Stimulated activated naive CD8-positive, alpha-beta T cell treated with anti-CD3 and anti-CD28 coated beads, Interleukin-15, amount 100 ng/mL, for 72 hours (primary cell): ENCODE measurements around the gene IKZF3.
A peak's percentile ranks its signal among the peaks of the same experiment; 100 is the strongest.

Experiments used
- ATAC-seq: fragments of 150-1000 bp; cut with Tn5 transposase; 2 replicates; pipeline ENCODE4 v1.10.0; 2021; ENCODE audit warnings: mild to moderate bottlenecking, moderate library complexity
- DNase-seq, 2 donors: peaks; one replicate each; pipeline ENCODE4 v3.0.0; 2021 to 2022
- H3K27ac Mint-ChIP-seq, 2 donors: one replicate each; pipeline ENCODE4 v1.8.0; 2022; ENCODE audit warnings: mild to moderate bottlenecking in 2 of 2, mixed read lengths in 2 of 2, moderate library complexity in 2 of 2
- H3K27me3 Mint-ChIP-seq: one replicate; pipeline ENCODE4 v1.8.0; 2022; ENCODE audit warnings: mixed read lengths
- H3K4me1 Mint-ChIP-seq: one replicate; pipeline ENCODE4 v1.8.0; 2022; ENCODE audit warnings: mild to moderate bottlenecking, mixed read lengths
- H3K4me3 Mint-ChIP-seq, 2 donors: one replicate each; pipeline ENCODE4 v1.8.0; 2022; ENCODE audit warnings: mild to moderate bottlenecking in 2 of 2, mixed read lengths in 2 of 2, moderate library complexity in 1 of 2
- H3K9me3 Mint-ChIP-seq, 2 donors: one replicate each; pipeline ENCODE4 v1.8.0; 2022; ENCODE audit warnings: mixed read lengths in 2 of 2

The IKZF3 gene

DNA sequence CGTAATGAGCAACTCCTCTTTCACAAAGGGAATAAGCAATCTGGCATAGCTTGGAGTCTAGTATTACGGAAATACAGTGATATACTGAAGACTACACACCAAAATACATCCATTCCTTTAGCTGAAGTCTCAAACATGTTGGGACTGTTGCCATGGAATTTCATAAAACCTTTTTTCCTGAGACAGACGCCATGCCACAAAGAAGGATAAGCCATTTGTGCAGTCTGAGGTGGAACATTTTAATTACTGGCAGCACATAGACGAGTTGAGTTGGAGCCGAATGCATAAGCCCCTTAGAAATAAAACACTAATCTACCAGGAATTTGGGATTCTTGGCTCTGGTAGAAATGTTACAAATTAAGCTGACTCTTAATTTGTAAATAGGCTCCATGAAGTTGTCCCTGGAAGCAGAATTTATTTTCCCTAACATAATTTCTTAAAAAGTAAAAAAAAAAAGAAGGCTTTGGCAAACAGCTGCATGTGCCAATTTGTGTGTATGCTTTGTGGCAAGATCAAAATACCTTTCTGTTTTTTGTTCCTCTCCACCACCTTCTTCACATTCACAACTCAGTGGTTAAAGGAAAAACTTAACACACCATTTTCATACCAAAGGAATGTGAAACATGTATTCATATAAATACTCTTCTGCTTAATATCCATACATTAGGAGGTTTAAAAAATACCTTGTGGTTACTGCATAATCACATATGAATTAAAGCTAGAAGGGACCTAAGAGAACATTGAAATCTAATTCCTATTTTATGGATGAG is 100.9 kb downstream of the IKZF3 start:
- Mint-ChIP-seq H3K4me1 (peaks cover 87% of the 10 kb centered on the region), H3K9me3 (no peaks in the 10 kb centered on the region), H3K27ac (no peak overlapping the region), H3K27me3 (no peaks in the 10 kb centered on the region), H3K4me3 (no peak overlapping the region)
- DNase-seq = no peak
- no peak for ATAC-seq

DNA sequence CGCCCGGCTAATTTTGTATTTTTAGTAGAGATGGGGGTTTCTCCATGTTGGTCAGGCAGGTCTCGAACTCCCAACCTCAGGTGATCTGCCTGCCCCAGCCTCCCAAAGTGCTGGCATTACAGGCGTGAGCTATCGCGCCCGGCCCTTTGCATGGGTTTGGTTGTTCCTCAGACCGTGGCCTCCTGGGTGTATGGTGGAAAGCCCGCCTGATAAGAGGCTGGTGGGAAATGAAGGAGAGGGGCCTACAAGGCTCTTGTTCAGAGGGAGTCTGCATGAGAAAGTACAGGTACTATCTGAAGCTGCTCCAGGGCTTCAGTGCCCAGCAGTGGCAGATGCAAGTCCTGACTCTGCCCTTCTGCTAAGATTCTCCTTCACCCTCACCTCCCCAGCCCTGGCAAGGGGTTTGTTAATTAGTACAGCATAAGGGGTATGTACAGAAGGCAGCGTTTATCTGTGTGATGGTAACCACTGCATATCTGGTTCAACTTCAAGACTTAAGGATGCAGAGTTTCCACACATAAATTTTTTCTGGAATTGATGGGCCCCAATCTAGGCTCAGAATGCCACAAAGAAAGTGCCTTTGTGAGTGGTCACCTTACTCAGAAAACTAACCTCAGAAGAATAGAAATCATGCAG is 102.1 kb downstream of the IKZF3 start:
- no peaks in the 10 kb centered on the region for H3K27me3 Mint-ChIP-seq
- no peak overlapping the region for H3K27ac Mint-ChIP-seq
- H3K4me1 Mint-ChIP-seq = peaks cover 87% of the 10 kb centered on the region
- no peak for DNase-seq
- ATAC-seq = peak; percentile 13
- no peaks in the 10 kb centered on the region for H3K9me3 Mint-ChIP-seq
- peak overlapping the region in 1 of 2 donors; percentile 25 for H3K4me3 Mint-ChIP-seq

DNA sequence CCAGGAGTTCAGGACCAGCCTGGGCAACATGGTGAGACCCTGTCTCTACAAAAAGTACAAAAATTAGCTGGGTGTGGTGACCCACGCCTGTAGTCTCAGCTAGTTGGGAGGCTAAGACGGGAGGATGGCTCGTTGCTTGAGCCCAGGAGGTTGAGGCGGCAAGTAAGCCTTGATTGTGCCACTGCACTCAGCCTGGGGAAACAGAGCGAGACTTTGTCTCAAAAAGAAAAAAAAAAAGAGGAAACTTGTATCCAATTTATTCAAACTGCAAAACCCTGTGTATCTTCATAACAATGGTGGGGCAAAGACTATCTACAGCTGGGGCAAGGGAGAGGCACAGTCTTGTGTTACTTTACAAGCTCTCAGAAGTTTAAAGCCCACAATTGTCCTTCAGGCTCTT is 104.9 kb downstream of the IKZF3 start:
- no peak for ATAC-seq
- Mint-ChIP-seq H3K27me3 (no peaks in the 10 kb centered on the region), H3K4me1 (peaks cover 84% of the 10 kb centered on the region), H3K9me3 (no peaks in the 10 kb centered on the region), H3K27ac (no peak overlapping the region), H3K4me3 (no peak overlapping the region)
- no peak for DNase-seq

DNA sequence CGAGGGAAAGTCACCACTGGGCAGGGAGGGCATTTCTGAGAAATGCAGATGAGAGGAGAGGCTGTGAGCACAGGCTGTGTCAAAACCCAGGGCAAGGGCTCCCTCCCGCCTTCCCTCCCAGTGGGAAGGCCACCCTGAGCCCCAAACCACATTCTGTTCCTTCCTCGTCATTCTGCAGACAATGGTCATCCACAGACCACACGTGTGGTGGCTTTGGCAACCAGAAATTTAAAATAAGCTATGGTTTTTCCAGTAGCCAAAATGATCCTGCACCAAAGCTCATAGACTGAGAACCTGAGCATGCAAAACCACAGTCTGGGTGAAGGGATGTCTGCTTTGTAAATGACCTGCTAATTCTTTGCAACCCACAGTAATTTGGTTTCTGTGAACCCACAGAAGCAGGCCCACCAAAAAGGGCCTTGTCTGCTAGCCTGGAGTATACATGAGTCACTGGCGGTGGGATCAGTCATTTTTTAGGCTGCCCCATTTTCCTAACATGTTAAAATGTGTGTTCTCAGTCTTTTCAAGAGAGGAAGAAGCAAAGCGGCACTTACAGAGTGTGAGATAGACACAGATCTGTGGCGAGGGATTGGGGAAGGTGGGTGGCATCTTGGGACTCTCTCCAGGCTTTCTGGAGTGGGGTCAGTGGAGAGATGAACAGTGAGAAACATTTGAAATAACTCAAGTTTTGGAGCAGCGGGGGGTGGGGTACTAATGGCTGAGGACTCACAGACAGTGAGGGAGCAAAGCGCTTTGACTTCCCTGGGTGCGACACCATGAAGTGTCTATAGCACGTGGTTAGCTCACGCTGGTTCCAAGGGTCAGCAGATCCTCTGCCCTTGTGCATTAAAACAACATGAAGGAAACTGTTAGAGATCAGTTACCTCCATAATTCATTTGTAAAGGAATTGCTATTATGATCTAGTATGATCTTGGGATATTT is 105.9 kb downstream of the IKZF3 start:
- peaks cover 88% of the 10 kb centered on the region for H3K4me1 Mint-ChIP-seq
- peak overlapping the region; percentile 71 to 80 for H3K4me3 Mint-ChIP-seq
- H3K27me3 Mint-ChIP-seq = no peaks in the 10 kb centered on the region
- peak; percentile 62 to 83 for DNase-seq
- ATAC-seq = peak; percentile 54
- peak overlapping the region; percentile 77 to 98 for H3K27ac Mint-ChIP-seq
- no peaks in the 10 kb centered on the region for H3K9me3 Mint-ChIP-seq

DNA sequence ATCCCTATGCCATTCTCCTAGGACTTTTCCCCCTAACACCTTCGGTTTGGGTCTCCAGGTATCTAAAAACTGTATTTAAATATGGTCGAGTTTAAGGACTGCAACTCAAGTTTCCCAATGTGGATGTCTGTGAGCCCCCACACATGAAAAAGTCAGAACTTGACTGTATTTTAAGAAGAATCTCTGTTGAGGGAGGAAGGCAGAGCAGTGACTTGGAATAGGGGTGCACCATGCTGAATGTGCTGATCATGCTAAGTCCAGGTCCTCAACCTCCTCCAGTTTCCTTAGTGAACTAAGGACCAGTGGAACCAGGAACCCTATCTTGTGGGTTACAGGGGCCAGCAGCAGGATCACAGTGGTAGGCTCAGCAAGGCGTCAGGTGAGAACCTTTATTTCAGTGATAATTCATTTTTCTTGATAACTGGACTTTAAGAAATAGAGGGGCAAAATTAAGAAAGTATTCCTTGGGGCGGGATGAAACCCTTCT is 106.9 kb downstream of the IKZF3 start:
- no peaks in the 10 kb centered on the region for H3K27me3 Mint-ChIP-seq
- peaks cover 88% of the 10 kb centered on the region for H3K4me1 Mint-ChIP-seq
- no peak overlapping the region for H3K27ac Mint-ChIP-seq
- ATAC-seq (no peak), DNase-seq (no peak)
- no peaks in the 10 kb centered on the region for H3K9me3 Mint-ChIP-seq
- H3K4me3 Mint-ChIP-seq = peak overlapping the region; percentile 71 to 80

DNA sequence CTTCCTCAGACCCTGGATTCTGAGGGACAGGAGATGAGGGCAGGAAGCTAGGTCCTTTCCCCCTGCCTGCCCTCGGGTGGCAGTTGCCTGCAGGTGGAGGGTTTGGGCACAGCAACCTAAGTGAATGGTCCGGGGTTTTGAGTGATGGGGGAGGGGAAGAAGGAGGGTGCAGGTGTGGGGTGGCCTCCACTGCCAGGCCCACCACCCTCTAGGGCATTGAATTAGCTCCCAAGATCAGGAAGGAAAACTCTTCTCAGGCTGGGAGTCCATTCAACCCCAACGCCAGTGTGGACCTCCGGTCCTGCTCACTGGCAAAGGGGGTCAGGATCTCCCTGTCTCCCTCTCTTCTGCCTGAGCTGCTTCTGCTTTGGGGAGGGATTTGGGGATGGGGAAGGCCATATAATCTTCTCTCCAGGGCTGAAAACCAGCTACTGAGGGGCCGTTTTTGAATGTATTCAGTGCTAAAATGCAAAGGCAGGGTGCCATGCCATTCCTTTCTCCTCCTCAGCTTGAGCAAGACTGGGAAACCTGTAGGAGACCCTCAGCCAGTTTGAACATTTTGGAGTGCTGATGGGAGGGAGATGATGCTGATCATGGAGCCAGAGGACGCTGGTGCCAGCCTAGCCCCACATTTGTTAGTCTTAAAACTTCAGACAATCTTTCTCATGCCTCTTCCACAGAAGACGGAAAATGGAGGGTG is 107.6 kb downstream of the IKZF3 start:
- Mint-ChIP-seq H3K4me3 (peak overlapping the region; percentile 74 to 93), H3K4me1 (peaks cover 88% of the 10 kb centered on the region), H3K27ac (peak overlapping the region in 1 of 2 donors; percentile 72), H3K9me3 (no peaks in the 10 kb centered on the region), H3K27me3 (no peaks in the 10 kb centered on the region)
- ATAC-seq (no peak), DNase-seq (no peak)

DNA sequence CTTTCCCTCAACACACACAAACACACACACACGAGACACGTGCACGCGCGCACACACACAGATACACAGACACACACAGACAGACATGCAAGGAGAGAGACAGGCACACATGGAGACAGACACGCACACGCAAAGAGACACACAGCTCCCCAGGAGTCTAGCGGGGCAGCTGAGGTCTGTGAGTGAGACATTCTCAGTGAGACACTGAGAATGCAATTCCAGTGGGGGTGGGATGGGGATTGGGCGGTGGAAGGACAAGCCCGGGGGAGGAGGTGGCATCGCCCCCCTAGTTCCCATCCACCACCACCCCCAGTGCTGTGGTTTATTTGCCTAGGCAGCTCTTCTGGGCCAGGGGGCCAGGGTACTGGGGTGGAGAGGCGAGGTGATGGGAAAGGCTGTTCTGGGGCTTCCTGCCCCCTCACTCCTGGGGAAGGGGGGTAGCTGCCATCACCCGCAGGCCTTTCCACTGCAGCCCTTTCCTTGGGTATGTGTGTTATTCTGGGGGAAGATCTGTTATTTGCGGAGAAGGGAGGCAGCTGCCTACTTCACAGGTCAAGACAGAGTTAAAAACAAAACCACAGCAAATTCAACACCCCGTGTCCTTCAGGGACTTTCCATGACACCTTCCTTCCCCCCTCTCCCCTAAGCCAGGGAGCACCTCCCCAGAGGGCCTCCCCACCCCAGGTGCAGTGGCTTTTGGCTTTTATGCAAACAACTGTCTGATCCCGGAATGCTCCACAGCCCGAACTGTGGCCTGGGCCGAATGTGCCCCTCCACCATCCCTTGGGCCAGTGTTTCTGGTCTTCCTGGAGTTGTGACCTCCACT is 108.3 kb downstream of the IKZF3 start:
- H3K9me3 Mint-ChIP-seq = no peaks in the 10 kb centered on the region
- peak overlapping the region; percentile 74 to 93 for H3K4me3 Mint-ChIP-seq
- H3K27ac Mint-ChIP-seq = peak overlapping the region; percentile 64 to 72
- ATAC-seq (no peak), DNase-seq (peak in 1 of 2 donors; percentile 54)
- peaks cover 88% of the 10 kb centered on the region for H3K4me1 Mint-ChIP-seq
- H3K27me3 Mint-ChIP-seq = no peaks in the 10 kb centered on the region

DNA sequence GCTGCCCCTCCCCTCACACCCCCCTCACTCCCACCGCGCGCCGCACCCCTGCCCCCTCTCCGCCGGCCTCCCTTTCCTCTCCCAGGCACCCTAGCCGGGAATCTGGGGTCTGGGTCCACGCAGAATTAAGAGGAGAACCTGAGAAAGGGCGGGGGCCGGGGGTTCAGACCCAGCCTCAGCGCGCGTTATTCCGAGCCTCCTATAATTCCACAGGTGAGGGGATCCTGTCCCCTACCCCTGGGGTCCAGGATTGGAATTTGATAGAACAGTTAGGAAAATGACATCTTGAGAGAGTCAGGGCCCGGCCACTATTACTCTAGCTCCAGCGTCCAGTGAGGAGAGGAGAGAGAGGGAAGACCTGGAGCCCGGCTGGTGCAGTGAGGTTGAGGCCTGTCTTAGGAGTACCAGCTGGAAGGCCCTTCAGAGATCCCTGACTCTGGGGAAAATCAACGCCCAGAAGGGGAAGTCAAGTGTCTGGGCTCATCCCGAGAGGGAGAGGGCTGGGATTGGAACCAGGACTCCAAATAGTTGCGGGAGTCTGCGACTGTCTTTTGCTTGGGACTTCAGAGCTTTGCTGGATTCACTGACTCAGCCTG is 109.1 kb downstream of the IKZF3 start:
- peaks cover 81% of the 10 kb centered on the region for H3K4me1 Mint-ChIP-seq
- H3K4me3 Mint-ChIP-seq = peak overlapping the region; percentile 74 to 93
- H3K27ac Mint-ChIP-seq = peak overlapping the region; percentile 64 to 72
- ATAC-seq = no peak
- H3K27me3 Mint-ChIP-seq = no peaks in the 10 kb centered on the region
- DNase-seq = peak in 1 of 2 donors; percentile 39
- H3K9me3 Mint-ChIP-seq = no peaks in the 10 kb centered on the region

DNA sequence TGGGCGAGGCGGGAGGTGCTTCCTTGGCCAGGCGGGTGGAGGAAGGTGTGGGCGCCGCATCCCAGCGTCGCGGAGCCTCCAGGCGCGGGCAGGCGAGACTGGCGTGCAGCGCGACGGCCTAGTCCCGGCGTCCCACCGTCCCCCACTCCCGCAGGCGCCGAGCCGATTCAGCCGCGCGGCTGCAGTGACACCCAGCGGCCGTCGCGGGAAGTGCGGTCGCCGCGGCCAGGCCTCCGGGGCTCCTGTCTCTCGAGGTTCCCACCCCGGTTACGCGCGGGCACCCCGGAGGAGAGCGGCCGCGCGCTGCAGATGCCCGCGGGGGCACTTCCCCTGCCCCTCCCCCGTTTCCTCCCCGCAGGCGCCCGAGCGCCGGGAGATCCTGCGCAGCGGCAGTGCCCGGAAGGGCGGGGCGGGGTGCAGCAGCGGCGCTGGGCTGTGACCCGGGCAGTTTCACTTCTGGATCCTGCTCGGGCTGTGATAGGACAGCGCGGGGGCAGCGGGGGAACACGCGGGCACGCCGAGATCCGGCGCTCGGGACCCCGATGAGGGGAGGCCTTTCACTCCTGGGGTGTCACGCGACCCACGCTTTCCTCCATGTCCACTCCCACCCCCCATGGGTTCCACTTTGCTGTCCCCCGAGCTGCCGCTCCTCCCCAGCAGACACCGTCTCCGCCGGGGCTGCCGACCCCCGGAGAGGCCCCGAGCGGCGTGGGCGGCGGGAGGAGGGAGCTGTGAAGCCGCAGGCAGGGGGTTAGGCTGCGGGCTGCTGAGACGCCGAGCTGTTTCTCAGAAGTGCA is 109.8 kb downstream of the IKZF3 start:
- no peaks in the 10 kb centered on the region for H3K9me3 Mint-ChIP-seq
- peaks cover 75% of the 10 kb centered on the region for H3K4me1 Mint-ChIP-seq
- H3K4me3 Mint-ChIP-seq = peak overlapping the region; percentile 74 to 93
- peak; percentile 86 for ATAC-seq
- peak overlapping the region; percentile 72 to 98 for H3K27ac Mint-ChIP-seq
- no peaks in the 10 kb centered on the region for H3K27me3 Mint-ChIP-seq
- DNase-seq = peak; percentile 99

DNA sequence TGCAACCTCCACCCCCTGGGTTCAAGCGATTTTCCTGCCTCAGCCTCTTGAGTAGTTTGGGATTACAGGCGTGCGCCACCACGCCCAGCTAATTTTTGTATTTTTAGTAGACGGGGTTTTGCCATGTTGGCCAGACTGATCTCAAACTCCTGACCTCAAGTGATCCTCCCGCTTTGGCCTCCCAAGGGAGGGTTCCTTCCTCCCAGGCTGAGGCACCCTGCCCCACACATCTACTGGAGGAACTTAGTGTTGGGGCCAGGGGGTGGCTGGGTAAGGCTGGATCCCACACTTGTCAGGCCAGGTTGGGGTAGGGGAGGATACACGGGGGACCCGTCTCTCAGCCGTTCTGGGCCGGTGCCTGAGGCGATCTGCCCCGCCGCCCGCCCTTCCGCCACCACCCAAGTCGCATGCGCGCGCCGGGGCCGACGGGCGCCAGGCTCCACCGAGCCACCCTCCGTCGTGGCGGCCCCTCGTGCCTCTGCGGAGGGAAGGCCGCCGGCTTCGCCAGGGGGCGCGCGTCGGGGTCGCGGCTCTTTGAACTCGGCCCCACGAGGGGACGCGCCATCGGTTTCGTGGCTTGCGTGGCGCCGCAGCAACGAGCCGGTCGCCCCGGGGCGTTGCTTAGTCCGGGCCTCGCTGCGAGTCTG is 110.5 kb downstream of the IKZF3 start:
- H3K27me3 Mint-ChIP-seq = no peaks in the 10 kb centered on the region
- ATAC-seq (peak; percentile 27), DNase-seq (no peak)
- peak overlapping the region; percentile 74 to 93 for H3K4me3 Mint-ChIP-seq
- H3K9me3 Mint-ChIP-seq = no peaks in the 10 kb centered on the region
- peak overlapping the region; percentile 97 to 98 for H3K27ac Mint-ChIP-seq
- H3K4me1 Mint-ChIP-seq = peaks cover 67% of the 10 kb centered on the region

DNA sequence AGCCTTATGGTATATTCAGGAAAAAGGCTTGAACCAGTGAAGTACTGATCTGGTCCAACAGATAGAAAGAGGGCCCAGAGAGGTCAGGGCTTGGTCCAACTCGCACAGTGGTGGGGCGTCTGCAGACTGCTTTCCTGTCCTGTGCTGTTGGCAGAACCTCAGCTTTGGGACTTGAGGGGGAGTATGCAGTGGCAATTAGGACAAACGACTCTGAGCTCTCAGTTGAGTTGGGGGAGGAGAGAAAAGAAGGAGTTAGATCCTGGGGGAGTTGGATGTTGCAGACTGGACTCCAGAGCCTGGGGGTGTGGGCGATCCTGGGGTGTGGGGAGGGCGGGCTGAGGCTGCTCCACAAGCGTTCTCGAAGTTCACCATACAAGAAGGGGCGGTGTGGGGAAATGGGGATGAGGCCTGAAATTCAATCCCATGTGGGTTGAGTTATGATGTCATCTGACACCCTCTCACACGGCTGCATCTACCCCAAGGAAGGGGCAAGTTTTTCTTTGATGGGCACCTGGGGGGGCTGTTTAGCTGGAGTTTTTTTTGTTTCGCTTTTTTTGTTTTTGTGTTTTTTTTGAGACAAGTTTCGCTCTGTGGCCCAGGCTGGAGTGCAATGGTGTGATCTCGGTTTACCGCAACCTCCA is 111.8 kb downstream of the IKZF3 start:
- H3K4me1 Mint-ChIP-seq = peaks cover 55% of the 10 kb centered on the region
- no peak for ATAC-seq

DNA sequence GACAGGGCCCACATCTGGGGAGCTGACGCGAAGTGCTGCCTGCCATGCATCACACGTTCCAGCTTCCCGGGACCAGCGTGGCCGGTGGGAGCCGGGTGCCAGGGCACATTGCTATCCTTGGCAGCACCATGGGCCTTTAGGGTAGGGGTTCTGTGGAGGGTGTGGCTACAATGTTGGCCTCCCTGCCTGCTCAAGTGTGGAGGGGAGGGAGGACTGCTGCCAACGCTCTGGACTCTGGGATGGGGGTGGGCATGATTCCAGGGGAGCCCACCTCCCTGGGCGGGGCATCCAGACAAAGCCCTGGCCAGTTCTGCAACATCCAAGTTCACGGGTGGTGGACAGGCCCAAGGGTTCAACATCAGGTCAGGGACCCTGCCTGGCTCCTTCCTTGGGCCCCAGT is 112.5 kb downstream of the IKZF3 start:
- peaks cover 47% of the 10 kb centered on the region for H3K4me1 Mint-ChIP-seq
- ATAC-seq (no peak), DNase-seq (no peak)
- H3K4me3 Mint-ChIP-seq = no peak overlapping the region
- H3K9me3 Mint-ChIP-seq = no peaks in the 10 kb centered on the region
- no peak overlapping the region for H3K27ac Mint-ChIP-seq
- H3K27me3 Mint-ChIP-seq = no peaks in the 10 kb centered on the region

More for the DNA sequence above, 111.8 kb downstream of the IKZF3 start:
- Mint-ChIP-seq H3K9me3 (no peaks in the 10 kb centered on the region), H3K27me3 (no peaks in the 10 kb centered on the region), H3K4me3 (peak overlapping the region; percentile 44 to 93), H3K27ac (peak overlapping the region; percentile 19 to 88)
- DNase-seq = no peak
